ENCODE measurements around the gene WNT7B. TPM values are rescaled to one million over a fixed set of nuclear protein-coding genes. Genes with fewer than 3 reads are reported as not detected.

WNT7B gene
- total RNA-seq, 1 experiment from 2014 or later, result not detected

- Histone ChIP-seq H3K4me1 (ENCODE audit: insufficient read depth, low read length, poor library complexity, severe bottlenecking) (no peaks in the 10 kb centered on the region), H3K36me3 (ENCODE audit: insufficient read depth, low read length, poor library complexity, severe bottlenecking) (no peaks in the 10 kb centered on the region), H3K27ac (ENCODE audit: low read depth, low read length, poor library complexity, severe bottlenecking) (no peak overlapping the region), H3K27me3 (replicated peaks; ENCODE audit: insufficient read depth, low read depth, low read length, poor library complexity) (no peaks in the 10 kb centered on the region), H3K9me3 (ENCODE audit: low read depth, low read length, poor library complexity, severe bottlenecking) (no peaks in the 10 kb centered on the region), H3K4me3 (ENCODE audit: low read depth, low read length, poor library complexity, severe bottlenecking) (no peak overlapping the region)
- ChIA-PET CTCF (no interaction called here), POLR2A (ENCODE audit: low non-redundant PET) (no interaction called here)
- TF ChIP-seq EZH2 (IDR thresholded peaks at IDR 0.05; ENCODE audit: borderline replicate concordance, low read depth, low read length, poor library complexity, severe bottlenecking), result no peak
- no peak for TF ChIP-seq CTCF (conservative IDR thresholded peaks at IDR 0.05; ENCODE audit: low read depth, low read length)
- BruUV-seq (replicated peaks), result no TSS peak
- DNase-seq (ENCODE audit: low spot score), result no peak
- intact Hi-C loops (cut with micrococcal nuclease; ENCODE audit: unreplicated experiment), result no loop called here
These were observed 31.3 kb downstream of the WNT7B start for GRCh38 chr22:45945621-45946106.

- H3K9me3 ChIP-seq (ENCODE audit: low read depth, low read length, poor library complexity, severe bottlenecking), result no peaks in the 10 kb centered on the region
- H3K27me3 ChIP-seq (replicated peaks; ENCODE audit: insufficient read depth, low read depth, low read length, poor library complexity), result no peaks in the 10 kb centered on the region
- ChIA-PET POLR2A (ENCODE audit: low non-redundant PET) (no interaction called here), CTCF (interaction anchor here (0.5 kb wide), 1 partner anchor 300 kb away, joined by 4 read pairs; no protein-coding TSS in a partner anchor)
- H3K36me3 ChIP-seq (ENCODE audit: insufficient read depth, low read length, poor library complexity, severe bottlenecking), result no peaks in the 10 kb centered on the region
- H3K27ac ChIP-seq (ENCODE audit: low read depth, low read length, poor library complexity, severe bottlenecking), result no peak overlapping the region
- no peaks in the 10 kb centered on the region for H3K4me1 ChIP-seq (ENCODE audit: insufficient read depth, low read length, poor library complexity, severe bottlenecking)
- intact Hi-C loops (cut with micrococcal nuclease; ENCODE audit: unreplicated experiment), result no loop called here
- no TSS peak for BruUV-seq (replicated peaks)
- H3K4me3 ChIP-seq (ENCODE audit: low read depth, low read length, poor library complexity, severe bottlenecking), result no peak overlapping the region
- TF ChIP-seq EZH2 (IDR thresholded peaks at IDR 0.05; ENCODE audit: borderline replicate concordance, low read depth, low read length, poor library complexity, severe bottlenecking) (no peak), CTCF (conservative IDR thresholded peaks at IDR 0.05; ENCODE audit: low read depth, low read length) (no peak)
- DNase-seq (ENCODE audit: low spot score), result no peak
These were observed 34.0 kb downstream of the WNT7B start for GRCh38 chr22:45942787-45943493.

GRCh38 chr22:45942344-45942743 is 34.6 kb downstream of the WNT7B start:
- no peak for TF ChIP-seq EZH2 (IDR thresholded peaks at IDR 0.05; ENCODE audit: borderline replicate concordance, low read depth, low read length, poor library complexity, severe bottlenecking)
- TF ChIP-seq CTCF (conservative IDR thresholded peaks at IDR 0.05; ENCODE audit: low read depth, low read length), result no peak
- POLR2A ChIA-PET (ENCODE audit: low non-redundant PET), result no interaction called here
- Histone ChIP-seq H3K9me3 (ENCODE audit: low read depth, low read length, poor library complexity, severe bottlenecking) (no peaks in the 10 kb centered on the region), H3K27ac (ENCODE audit: low read depth, low read length, poor library complexity, severe bottlenecking) (no peak overlapping the region), H3K36me3 (ENCODE audit: insufficient read depth, low read length, poor library complexity, severe bottlenecking) (no peaks in the 10 kb centered on the region), H3K4me3 (ENCODE audit: low read depth, low read length, poor library complexity, severe bottlenecking) (no peak overlapping the region), H3K27me3 (replicated peaks; ENCODE audit: insufficient read depth, low read depth, low read length, poor library complexity) (no peaks in the 10 kb centered on the region), H3K4me1 (ENCODE audit: insufficient read depth, low read length, poor library complexity, severe bottlenecking) (no peaks in the 10 kb centered on the region)
- BruUV-seq (replicated peaks), result no TSS peak
- CTCF ChIA-PET, result interaction anchor here (0.5 kb wide), 1 partner anchor 299 kb away, joined by 4 read pairs; no protein-coding TSS in a partner anchor
- DNase-seq (ENCODE audit: low spot score), result no peak
- intact Hi-C loops (cut with micrococcal nuclease; ENCODE audit: unreplicated experiment), result no loop called here
